Erythroblast (primary cell): ENCODE data around the gene SEPTIN10.

ENCODE experiments used
- DNase-seq, 2 experiments: peaks; one replicate each; lab custom pipeline; 2025; lab: John Stamatoyannopoulos, UW
- GATA1 ChIP-seq: IDR thresholded peaks from 2 replicates; pipeline ENCODE4 v1.6.1; 2011; ENCODE audit warnings: low read depth, mild to moderate bottlenecking, control low read depth, low read length, moderate library complexity
- POLR2A ChIP-seq: IDR thresholded peaks from 2 replicates; pipeline ENCODE4 v1.6.1; 2011; ENCODE audit warnings: mild to moderate bottlenecking, low read length

The SEPTIN10 gene

DNA sequence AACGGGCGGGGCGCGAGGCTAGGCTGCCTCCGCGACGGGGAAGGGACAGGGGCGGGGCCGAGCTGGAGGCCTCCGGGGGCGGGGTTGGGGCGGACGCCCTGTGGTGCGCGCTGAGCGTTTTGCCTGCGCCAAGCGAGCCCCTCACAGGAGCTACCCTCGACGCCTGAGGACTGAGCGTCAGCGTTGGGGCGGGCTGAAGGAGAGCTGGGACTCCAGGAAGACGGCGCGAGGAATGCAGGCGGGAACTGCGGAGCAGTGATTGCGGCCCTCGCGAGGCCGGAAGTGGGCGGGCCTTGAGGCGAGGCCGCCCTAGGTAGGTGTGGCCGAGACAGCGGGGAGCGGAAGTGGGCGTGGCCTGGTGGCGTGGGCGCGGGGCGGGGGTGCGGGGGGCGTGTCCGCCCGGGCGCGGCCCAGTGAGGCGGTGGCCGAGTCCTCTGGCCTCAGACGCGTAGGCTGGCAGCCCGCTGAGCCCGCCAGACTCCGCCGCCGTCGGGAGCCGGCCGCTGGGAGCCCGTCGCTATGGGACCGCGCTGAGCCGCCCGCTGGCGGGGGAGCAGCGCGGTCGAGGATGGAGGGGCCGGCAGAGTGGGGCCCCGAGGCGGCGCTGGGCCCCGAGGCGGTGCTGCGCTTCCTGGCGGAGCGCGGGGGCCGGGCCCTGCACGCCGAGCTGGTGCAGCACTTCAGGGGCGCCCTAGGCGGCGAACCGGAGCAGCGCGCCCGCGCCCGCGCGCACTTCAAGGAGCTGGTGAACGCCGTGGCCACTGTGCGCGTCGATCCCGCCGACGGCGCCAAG, at the start of gene SEPTIN10, which contains the start of gene SOWAHC:
Gene SEPTIN10 (minus strand): TSS at position 45 of the 793 bp plus-strand sequence. CDS start 139 bp downstream, outside the sequence.
Gene SOWAHC (plus strand): TSS at position 443 of the 793 bp plus-strand sequence. CDS start 126 bp downstream, at position 569.
- DNase-seq = peak; percentile 82 to 90
- no peak for TF ChIP-seq GATA1
- no peak for TF ChIP-seq POLR2A

DNA sequence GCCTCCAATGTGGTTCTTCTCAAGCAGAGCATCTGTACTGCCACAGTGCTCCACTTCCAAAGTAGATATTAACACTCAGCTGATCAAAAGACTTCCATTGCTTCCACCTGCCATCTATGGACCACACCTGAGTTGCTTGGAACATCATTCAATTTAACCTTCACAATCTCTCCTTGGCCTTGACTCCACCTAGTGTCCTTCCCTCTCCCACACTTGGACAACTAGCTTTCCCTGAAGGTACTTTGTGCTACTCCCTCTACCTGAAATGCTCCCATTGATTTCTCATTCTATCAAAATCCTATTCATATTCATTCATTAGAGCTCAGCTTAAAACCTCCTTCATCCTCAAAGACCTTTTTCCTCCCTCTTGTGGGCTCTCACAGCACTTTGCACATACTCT, 49.1 kb upstream of the SEPTIN10 start:
- TF ChIP-seq POLR2A (no peak), GATA1 (no peak)
- no peak for DNase-seq

DNA sequence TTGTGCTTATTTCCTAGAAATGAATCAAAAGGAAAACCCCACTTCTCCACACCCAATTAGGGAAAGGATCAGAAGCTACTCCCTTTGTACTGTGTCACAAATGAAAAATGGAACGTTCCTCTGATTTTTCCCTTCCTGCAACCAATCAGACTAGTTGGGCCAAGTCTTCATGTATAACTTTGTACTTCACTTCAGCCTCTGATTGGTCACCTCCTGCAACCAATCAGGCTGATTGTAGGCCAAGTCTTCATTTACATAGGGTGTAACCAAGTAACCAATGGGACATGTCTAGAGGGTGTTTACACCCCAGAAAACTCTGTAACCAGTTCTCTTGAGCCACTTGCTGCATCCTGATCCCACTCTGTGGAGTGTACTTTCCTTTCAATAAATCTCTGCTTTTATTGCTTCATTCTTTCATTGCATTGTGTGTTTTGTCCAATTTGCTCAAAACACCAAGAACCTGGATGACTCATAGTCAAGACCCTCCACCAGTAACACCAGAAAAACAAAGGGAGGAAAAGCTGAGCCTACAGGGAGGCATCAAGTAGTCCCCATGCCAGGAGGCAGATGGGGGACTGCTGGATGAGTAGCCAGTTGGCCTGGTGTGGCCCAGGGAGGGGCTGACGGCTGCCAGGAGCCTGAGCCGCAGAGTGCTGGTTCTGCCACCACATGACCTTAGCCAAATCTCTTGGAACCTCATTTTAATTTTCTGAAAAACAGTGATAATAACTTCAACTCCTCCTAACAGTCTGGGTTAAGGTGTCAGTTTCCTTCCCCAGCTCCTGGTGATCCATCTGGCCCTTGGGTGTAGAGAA, 46.5 kb upstream of the SEPTIN10 start:
- TF ChIP-seq GATA1 = no peak
- TF ChIP-seq POLR2A = no peak
- DNase-seq = no peak

DNA sequence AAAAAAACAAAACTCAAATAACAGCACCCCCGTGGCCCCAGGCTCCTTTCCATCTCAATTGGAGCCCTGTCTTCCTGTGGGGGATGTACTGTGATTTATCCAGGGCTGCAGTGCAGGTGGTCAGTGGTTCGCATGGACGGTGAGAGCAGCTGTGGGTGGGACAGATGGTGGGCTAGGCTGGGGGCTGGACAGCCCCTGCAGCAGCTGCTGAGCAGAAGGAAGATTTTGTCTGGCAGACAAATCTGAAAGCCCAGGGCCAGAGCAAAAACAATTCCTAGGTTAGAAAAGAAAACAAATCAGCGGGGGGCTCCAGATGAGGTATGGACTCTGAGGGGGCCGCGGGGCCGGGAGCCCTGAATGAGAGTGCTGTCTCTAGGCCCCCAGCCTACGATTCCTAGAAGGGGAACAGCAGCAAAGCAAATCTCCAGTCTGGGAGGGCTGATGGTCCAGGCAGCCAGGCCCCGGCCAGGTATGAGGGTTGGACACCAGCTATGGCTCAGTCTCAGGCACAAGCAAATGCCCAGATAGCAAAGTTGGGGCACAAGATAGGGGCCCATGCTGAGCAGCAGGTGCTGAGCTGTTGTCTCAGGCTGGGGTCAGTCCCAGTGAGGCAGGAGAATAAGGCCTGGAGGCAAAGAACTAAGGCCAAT, 45.8 kb upstream of the SEPTIN10 start:
- no peak for DNase-seq
- TF ChIP-seq POLR2A (no peak), GATA1 (no peak)

DNA sequence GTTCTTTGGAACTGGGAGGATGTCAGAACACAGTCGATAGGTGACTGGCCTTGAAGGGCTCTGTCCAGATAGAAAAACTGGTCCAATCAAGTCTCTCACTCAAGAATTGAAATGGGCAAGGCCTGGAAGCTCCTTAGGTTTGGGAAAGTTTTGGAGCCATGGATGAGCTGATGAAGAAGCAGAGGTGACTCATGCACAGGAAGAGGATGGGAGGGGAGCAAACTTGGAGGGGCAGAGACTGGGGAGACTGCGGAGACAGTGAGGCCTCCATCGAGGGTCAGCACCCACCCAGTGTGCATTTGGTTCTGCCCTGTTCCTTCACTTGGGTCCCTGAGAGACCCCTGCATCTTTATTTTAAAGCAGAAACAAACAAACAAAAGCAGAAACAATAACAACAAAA, 41.5 kb upstream of the SEPTIN10 start:
- DNase-seq = no peak
- TF ChIP-seq POLR2A (no peak), GATA1 (no peak)

DNA sequence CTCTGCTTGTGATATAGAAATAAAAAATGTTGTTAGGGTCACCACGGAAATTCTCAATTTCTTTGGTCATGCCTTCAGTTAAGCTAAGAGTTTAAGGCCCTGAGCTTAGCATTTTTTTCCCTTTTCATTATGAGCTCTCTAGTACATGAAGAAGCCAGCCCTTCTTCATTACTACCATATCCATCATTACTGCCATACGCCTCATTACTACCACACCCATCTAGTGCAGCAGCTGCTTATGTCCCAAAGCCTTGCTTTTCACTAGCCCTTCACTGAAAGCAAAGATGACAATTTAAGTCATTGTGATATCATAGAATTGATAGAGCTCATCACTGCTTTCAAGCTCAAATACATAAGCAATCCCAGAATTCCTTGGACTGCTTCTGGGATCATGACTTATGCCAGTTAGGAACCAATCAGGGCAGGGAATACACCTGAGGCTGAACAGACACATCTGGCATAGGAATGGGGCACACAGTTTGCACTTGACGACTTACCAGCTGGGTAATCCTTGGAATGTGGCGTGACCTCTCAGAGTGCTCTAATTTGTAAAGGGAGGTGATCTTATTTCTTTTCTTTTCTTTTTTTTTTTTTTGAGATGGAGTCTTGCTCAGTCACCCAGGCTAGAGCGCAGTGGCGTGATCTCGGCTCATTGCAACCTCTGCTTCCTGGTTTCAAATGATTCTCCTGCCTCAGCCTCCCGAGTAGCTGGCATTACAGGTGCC, 40.7 kb upstream of the SEPTIN10 start:
- TF ChIP-seq POLR2A (no peak), GATA1 (no peak)

DNA sequence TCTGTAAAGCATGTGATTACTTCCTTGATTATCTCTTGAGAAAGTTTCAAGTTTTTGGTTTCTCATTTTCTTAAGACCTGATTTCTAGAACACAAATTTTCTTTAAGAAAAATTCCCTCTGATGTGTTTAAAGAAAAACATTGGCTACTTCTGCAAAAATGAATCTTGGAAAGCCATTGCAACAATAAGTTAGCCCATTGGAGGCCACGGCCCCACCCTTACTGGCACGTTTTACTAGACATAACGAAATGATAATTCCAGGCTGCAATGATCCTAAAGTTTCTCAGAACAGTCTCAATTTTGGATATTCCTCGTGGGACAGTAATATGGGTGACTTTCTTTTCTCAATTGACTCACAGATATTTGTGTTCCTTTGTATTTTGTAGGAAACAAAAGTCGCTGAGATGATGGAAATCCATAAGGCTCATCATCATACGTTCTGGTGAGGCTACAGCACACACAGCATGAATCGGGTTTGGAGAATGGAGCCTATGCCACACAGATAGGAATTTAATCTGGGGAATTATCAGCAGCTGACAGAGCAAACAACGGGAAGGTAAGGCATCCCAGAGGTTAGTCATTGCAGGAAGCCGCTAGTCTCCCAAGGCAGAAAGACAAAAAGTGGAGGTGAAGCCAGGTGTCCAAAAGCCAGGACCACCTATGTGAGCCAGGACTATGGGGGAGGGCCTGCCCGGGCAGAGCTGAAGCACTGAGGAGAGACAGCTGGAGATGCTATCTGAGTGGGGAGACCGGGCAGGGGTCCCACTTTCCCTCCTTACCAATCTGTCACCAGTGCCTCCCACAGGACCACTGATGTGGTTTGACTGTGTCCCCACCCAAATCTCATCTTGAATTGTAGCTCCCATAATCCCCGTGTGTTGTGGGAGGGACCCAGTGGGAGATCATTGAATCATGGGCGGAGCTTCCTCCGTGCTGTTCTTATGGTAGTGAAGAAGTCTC, 36.2 kb upstream of the SEPTIN10 start:
- DNase-seq = no peak
- TF ChIP-seq POLR2A = no peak
- no peak for TF ChIP-seq GATA1

More for the DNA sequence above, 40.7 kb upstream of the SEPTIN10 start:
- DNase-seq = no peak

DNA sequence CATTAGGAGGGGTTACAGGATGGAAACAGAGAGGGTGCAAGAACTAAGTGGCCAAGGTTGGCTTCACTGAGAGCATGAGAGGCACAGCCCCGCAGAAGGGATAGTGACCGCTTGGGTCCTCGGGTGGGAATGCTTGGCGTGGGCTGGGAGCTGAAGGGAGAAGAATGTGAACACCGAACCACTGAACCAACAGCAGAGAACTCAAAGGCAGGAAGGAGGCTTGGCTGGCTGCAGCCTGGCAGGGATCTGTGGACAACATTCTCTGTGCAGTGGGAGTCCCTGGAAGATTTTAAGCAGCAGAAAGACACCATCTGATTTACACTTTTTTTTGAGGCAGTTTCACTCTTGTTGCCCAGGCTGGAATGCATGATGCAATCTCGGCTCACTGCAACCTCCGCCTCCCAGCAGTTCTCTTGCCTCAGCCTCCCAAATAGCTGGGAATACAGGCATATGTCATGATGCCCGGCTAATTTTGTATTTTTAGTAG, 34.3 kb upstream of the SEPTIN10 start:
- no peak for TF ChIP-seq GATA1
- TF ChIP-seq POLR2A = no peak
- no peak for DNase-seq

DNA sequence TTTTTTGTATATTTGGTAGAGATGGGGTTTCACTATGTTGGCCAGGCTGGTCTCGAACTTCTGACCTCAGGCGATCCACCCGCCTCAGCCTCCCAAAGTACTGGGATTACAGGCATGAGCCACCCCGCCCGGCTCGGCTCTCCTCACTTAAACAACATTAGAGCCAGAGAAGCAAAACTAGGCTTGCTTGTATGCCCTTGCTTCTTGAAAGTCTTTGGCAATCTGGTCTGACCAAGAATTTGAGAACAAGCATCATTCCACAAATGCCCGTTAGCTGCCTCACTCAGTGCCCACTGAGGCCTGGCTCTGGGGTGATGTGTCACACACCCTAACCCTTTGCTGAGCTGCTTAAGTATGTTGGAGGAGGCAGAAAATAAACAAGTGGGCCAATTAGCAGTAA, 33.9 kb upstream of the SEPTIN10 start:
- TF ChIP-seq POLR2A (no peak), GATA1 (no peak)
- DNase-seq = no peak

DNA sequence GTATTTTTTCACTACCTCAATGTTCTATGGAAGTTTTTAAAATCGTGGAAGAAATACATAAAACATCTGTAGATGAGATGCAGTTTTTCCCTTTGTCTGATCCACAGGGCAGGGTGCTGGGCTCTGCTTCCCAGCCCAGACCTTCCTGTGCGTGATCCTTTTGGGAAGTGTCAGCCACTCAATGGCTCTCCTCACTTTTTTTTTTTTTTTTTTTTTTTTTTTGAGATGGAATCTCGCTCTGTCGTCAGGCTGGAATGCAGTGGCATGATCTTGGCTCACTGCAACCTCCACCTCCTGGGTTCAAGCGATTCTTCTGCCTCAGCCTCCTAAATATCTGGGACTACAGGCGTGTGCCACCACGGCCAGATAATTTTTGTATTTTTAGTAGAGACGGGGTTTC, 33.2 kb upstream of the SEPTIN10 start:
- DNase-seq = no peak
- TF ChIP-seq GATA1 (no peak), POLR2A (no peak)

DNA sequence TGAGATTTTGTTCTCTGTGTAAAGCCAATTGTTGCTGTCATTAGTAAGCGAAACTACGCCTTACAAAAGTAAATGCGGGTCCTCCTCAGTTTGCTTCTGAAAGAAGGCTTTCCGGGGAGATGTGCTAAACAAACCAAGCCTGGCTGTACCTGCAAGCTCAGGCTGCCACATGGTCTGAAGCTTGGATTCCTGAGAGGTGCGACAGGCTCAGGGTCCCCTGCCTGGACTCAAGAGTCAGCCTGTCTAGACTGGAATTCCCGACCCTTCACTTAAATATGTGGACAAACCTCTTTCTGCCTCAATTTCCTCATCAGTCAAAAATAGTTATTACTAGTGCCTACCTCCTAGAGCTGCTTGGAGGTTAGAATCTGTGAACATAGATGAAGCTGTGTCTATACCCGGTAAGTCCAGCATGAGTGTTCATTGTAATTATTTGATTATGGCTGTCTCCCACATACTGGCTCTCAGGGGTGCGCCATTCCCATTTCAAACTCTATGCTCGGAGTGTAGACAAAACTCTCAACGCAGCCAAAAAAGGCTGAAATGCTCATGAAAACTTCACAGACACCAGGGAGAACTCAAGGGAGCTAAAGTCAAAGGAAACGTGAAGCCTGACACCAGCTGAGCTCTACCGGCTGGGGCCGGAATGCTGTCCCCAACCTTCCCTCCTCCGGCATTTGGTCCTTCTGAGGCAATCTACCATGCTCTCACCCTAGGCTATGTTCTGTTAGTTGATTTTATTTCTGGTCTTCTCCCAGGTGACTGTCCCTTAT, 31.8 kb upstream of the SEPTIN10 start:
- TF ChIP-seq POLR2A (no peak), GATA1 (no peak)
- DNase-seq = no peak
